ENCODE data around the gene GBE1. TPM values are rescaled to one million over a fixed set of nuclear protein-coding genes. Genes with fewer than 3 reads are reported as not detected.

GBE1 gene
- total and polyA plus RNA-seq, 9 of the 15 experiments (the other 6 are each of a cell fraction or from before 2014, with no cell fraction given): 7.9 to 25.6 (median 13.1) TPM

DNA sequence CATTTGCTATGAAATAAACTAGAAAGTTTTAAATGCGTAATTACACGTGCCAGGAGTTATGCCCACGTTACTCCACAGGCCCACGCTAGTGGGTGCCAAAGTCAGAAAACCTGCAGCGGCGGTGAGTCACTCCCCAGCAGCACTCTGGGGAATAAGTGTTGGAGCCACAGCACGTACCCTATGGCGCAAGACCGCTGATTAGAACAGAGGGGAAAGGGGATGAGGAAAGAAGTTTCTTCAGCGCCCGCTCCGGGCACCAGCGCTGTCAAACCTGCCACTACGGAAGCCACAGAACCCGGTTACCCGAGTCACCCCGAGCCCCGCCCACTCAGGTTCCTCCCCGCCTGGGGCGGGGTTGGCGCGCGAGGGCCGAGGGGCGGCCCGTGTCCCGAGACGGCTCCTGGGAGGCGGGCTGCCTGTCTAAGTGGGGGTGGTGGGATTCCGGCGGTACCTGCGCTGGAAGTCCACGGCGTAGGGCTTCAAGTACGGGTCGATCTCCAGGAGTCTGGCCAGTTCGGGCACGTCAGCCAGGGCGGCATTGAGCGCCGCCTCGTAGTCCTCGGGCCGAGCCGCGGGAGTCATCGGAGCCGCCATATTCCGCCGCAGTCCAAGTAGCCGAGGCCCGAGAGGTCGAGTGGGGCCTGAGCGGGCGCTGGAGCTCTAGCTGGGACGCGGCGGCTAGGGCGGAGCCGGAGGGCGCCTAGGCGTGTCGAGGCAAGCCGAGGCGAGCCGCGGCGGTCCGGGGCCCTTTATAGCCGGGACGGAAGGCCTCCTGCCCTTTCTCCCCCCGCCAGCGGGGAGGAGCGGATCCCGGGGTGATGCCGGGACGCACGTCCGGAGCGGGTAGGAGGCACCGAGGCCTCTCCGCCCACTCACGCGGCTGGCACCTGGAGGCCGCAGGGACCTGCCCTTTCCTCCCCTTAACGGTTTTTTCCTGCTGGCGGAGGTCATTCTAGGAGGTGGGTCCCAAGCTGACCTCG lies at the start of gene GBE1 (continued):
- TF ChIP-seq ZBTB17 (CRISPR knock-in tag; IDR thresholded peaks at IDR 0.05) (peak; percentile 99), THRAP3 (IDR thresholded peaks at IDR 0.05; ENCODE audit: borderline replicate concordance) (no peak), ELF2 (CRISPR knock-in tag; IDR thresholded peaks at IDR 0.05) (no peak), SMARCB1 (IDR thresholded peaks at IDR 0.05; ENCODE audit: insufficient read length, low read depth) (no peak), CBX1 (IDR thresholded peaks at IDR 0.05; ENCODE audit: low read depth) (0 out of 2 replicates have a peak, but pooled peaks have one; percentile 41), ZNF583 (CRISPR knock-in tag; IDR thresholded peaks at IDR 0.05) (no peak), RBFOX2 (IDR thresholded peaks at IDR 0.05; ENCODE audit: low read depth, low read length) (peak; percentile 97), SAP30 (IDR thresholded peaks at IDR 0.05; ENCODE audit: borderline replicate concordance, insufficient read depth, low read depth, low read length, poor library complexity, severe bottlenecking) (no peak), HBP1 (CRISPR knock-in tag; IDR thresholded peaks at IDR 0.05) (no peak), CBFB (CRISPR knock-in tag; IDR thresholded peaks at IDR 0.05) (no peak), HDAC6 (IDR thresholded peaks at IDR 0.05; ENCODE audit: low read depth, low read length) (no peak), RUNX1 (IDR thresholded peaks at IDR 0.05; ENCODE audit: low read depth) (no peak), ZBTB9 (CRISPR knock-in tag; IDR thresholded peaks at IDR 0.05) (peak; percentile 83), ILK (tag; IDR thresholded peaks at IDR 0.05; ENCODE audit: borderline replicate concordance, low read depth) (no peak)
- TF ChIP-seq, protein P1, sequence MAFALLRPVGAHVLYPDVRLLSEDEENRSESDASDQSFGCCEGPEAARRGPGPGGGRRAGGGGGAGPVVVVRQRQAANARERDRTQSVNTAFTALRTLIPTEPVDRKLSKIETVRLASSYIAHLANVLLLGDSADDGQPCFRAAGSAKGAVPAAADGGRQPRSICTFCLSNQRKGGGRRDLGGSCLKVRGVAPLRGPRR (CRISPR knock-in tag; IDR thresholded peaks at IDR 0.05): no peak
- TF ChIP-seq, protein P2, sequence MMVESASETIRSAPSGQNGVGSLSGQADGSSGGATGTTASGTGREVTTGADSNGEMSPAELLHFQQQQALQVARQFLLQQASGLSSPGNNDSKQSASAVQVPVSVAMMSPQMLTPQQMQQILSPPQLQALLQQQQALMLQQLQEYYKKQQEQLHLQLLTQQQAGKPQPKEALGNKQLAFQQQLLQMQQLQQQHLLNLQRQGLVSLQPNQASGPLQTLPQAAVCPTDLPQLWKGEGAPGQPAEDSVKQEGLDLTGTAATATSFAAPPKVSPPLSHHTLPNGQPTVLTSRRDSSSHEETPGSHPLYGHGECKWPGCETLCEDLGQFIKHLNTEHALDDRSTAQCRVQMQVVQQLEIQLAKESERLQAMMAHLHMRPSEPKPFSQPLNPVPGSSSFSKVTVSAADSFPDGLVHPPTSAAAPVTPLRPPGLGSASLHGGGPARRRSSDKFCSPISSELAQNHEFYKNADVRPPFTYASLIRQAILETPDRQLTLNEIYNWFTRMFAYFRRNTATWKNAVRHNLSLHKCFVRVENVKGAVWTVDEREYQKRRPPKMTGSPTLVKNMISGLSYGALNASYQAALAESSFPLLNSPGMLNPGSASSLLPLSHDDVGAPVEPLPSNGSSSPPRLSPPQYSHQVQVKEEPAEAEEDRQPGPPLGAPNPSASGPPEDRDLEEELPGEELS (CRISPR knock-in tag; IDR thresholded peaks at IDR 0.05; ENCODE audit: borderline replicate concordance): no peak
